Measurements from ENCODE around the gene CMYA5.
"Not testable (repeated sequence)": the region's sequence is repeated elsewhere in the genome, so short reads cannot be mapped to it uniquely, and the experiment has no call there.

CMYA5 gene

DNA sequence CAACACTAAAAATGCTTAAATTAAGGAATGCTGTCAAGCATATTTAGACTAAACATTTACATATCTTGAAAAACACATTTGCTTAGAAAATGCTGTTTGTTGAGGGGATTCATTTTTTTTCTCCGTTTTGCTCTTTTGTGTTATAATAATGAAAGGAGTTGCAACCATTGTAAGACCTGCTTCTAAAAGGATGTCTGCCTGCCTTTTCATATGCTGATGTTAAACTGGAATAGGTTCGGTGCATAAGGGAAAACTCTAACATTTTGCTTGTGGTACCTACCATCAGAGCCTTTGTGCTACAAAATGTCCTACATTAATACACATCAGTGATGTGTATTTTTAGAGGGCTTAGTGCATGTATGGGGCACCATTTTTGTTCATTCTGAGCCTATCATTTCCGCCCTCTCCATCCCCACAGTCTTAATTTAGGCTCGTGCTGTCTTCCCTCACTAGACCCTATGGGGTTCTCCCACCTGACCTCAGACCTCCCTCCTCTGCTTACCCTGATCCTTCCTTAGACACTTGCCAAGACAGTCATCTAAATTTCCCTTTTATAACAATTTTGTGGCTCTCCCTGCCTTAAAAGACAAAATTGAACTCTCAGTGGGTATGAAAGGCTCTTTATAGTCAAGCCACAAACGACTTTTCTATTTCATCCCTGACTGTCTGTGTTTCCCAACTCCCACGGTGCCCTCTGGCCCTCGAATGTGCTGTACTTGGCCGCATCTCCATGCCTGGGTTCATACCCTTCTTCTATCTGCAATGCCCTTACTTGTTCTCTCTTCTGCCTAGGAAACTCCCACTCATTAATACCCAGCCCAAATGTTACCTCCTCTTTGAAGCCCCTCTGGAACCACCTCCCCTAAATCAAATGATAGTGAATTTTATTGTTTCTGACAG is 61.2 kb downstream of the CMYA5 start:
- DNase-seq = no peak

- no peak for DNase-seq
Observed at GRCh38 chr5:79753092-79753491, 63.5 kb downstream of the CMYA5 start.

DNA sequence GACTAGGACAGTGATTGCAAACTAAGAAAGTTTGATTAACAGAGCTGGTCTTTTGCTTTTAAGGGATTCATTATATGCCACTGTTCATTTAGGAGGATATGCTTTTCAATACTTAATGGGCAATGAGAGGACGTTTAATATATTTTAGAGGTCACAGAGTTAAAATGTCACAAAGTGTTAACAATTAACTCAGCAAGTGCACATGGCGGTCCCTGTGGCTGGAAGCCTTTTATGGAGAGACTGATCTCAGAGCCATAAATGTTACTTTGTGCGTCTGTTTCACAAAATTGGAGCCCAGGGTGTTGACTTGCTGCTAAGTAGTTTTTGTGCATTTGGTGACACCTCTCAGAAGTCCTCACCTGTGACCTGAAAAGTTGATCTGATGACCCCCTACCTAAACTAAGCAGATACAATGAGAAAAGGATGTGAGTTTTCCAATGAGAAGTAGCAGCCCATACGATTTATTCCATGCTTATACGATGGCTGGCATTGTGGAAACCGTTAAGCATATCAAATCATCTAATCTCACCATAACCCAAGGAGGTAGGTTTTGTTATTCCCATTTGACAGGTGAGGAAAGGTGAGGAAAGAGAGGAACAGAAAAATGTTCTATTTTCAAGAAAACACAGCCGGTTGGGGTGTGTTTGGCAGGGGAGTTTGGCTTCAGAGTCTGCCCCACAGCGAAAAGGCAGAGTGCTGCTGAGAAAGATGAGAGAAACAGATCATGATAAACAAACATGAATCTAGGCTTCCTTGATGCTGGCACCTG is 64.4 kb downstream of the CMYA5 start:
- DNase-seq = no peak

GRCh38 chr5:79754865-79755555 is 65.4 kb downstream of the CMYA5 start:
- DNase-seq = no peak

DNA sequence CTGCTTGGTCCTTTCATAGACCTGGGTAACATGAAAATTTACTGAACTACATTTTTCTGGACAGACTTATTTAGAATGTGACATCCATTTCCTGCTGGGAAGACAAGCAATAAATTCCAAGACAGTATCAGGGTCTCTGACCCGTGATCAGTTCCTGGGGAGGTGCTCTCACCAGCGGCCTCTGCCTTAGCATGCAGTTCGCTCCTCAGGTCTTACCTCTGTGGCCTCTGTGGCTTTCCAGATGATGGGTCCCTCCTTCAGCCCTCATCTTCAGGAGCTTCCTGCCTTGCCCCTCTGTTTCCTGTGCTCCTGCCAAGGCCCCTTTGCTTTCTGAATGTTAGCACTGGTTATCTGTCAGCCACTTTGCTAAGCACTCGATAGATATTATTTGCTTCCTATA is 66.4 kb downstream of the CMYA5 start:
- DNase-seq = no peak

GRCh38 chr5:79759436-79759835 is 69.8 kb downstream of the CMYA5 start:
- DNase-seq = no peak

- no peak for DNase-seq
Observed at GRCh38 chr5:79759848-79760247, 70.2 kb downstream of the CMYA5 start.

DNA sequence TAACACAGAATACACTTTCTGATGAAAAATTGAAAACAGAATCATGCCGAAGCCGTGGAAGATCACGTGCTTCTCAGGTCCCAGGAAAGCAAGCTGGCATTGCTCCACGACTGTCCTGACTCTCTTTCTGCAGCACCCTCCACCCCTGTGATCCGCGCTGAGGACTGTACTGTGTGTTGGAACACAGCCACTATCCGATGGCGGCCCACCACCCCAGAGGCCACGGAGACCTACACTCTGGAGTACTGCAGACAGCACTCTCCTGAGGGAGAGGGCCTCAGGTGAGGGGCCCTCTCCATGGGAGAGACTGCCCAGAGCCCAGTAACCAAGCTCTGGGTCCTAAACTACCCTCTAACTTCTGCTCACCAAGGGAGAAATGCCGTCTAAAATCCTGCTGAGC is 73.3 kb downstream of the CMYA5 start:
- DNase-seq = no peak

GRCh38 chr5:79764147-79764546 is 74.5 kb downstream of the CMYA5 start:
- not testable (repeated sequence) for DNase-seq

DNA sequence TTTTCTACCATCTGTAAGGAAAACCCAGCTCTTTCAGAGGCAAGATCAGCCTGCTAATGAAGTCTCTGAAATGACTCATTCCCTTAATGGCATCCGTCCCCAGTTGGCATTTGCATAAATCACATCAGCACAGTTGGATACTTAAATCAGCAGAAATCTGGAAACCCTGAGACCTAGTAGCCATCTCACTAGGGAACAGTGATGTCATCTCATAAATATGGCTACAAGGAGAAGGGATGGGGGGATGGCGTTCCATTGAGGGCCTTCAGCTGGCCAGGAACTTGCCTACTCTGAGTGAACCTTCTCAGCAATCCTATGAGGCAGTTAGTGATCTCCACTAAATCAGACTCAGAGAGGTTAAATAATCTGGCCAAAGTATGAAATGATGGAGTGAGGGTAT is 81.8 kb downstream of the CMYA5 start:
- no peak for DNase-seq

DNA sequence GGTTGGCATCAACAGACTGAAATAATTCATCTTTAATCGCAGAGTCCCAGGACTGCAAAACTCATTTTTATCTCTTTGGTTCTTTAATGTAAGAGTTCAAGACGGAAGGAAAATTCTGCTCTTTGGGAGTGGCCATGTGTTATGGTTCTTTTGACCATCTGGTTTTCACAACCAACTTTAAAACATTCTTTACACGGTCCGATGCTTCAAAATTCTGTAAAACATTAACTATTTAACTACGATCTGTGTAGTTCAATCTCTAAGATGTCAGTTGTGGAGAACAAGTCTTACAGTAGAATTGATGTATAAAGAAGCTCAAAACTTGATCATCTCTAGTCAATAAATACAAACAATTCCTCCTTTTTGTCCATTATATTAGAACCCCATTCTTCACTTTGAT is 83.0 kb downstream of the CMYA5 start:
- DNase-seq = no peak

- DNase-seq = no peak
Observed at GRCh38 chr5:79773612-79774011, 84.0 kb downstream of the CMYA5 start.

DNA sequence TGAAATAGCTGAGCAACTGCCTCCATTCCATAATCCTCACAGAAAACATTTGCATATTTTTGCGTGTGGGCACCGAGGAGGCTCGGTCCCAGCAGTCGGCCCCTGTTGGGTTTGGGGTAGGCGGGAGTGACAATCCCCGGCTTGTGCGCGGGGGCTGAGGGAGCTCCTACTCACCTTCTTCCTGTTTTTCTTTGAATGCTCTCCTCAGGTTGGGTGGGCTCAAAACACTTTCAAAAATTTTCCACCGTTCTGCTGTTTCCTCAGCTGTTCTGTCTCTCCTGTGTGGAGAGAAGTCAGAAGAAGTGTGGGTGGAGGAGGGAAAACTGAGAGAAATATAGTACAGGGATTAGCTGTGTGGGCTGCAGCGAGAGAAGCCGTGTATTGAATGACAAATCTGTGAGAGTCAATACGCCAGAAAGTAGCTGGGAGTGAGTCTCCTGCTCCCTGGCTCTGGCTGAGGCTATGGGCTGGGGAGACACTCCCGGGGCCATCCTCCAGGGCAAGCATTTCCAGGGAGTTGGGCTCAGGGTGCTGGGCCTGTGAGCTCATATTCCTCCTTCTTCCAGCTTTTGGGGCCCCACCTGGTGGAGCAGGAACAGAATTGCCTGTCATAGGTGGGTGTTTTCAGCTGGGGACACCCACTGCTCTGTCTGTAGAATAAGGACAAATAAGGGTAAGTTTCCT is 84.7 kb downstream of the CMYA5 start:
- DNase-seq = no peak

DNA sequence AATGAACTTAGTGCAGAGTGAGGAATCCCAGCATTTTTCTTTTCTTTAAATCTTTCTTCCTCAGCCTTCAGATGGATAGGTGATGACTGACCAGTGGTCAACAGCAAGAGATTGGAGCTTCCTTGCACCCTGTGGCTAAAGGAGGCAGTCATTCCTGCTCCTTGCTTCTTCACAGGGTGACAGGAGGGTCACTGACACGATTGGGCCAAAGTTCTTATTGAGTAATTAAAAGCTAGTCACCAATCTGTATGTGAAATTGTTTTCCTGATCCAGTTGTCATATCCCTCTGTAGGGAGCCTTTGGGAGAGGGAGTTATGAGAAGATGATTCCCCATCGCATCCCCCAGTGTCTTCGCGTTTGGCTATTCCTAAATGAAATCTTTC is 85.2 kb downstream of the CMYA5 start:
- no peak for DNase-seq

GRCh38 chr5:79784741-79785140 is 95.1 kb downstream of the CMYA5 start:
- peak; percentile 3 for DNase-seq

GRCh38 chr5:79785983-79786382 is 96.3 kb downstream of the CMYA5 start:
- DNase-seq = no peak

DNA sequence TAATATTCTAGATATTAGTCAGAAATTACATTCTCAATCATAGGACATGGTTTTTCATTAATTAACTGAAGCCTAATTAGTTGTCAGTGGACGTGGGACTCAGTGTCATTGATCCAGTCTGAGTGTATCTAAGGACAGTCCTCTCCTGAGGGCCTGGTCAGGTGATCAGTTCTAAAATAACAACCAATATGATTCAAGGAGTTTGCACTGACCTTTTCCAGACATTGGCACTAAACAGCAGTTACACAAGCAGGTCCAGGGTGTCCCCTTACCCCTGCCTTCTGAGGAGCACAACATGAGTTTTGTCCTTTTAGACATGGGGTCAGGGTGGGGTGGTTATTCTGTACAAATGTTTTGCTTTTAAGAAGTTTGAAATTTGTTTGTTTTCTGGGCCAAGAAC is 97.8 kb downstream of the CMYA5 start:
- DNase-seq = no peak

DNA sequence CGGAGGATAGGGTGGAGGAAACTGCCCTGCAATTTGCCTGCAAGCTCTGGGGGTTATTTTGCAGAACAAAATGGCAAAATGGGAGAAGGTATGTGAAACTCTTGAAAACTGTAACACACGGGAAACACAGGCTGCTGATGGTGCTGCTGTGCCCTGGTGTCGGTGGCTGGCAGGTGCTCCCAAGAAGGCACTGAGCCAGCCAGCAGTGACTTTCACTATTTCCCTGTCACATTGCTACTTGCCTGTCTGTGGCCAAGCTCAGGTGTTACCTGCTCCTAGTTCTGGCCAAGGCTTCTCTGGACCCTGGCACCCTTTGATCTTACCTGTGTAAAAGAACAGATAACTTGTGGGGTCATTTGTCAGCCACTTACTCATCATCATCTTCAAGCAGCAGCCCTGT is 102.2 kb downstream of the CMYA5 start:
- no peak for DNase-seq

GRCh38 chr5:79792463-79792862 is 102.8 kb downstream of the CMYA5 start:
- DNase-seq = no peak

GRCh38 chr5:79793304-79793703 is 103.7 kb downstream of the CMYA5 start:
- DNase-seq = no peak

DNA sequence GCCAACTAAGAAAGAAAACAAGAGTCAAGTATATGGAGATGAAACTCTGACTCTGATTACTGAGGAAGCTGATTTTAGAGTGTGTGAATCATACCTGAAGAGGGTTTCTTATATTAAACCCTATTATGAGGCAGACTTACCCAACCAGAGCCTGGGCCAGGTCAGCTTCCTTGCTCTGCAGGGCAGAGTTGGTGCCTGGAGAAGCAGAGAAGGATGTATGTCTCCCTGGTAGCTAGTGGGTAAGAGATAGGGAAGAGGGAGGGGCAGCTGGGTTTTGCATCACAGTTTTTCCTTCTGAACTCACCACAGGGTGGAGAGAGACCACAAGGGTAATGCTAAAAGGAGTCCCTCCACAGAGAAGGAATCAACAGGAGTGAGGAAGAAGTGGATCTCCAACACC is 104.1 kb downstream of the CMYA5 start:
- DNase-seq = no peak

- no peak for DNase-seq
Observed at GRCh38 chr5:79794347-79794746, 104.7 kb downstream of the CMYA5 start.

DNA sequence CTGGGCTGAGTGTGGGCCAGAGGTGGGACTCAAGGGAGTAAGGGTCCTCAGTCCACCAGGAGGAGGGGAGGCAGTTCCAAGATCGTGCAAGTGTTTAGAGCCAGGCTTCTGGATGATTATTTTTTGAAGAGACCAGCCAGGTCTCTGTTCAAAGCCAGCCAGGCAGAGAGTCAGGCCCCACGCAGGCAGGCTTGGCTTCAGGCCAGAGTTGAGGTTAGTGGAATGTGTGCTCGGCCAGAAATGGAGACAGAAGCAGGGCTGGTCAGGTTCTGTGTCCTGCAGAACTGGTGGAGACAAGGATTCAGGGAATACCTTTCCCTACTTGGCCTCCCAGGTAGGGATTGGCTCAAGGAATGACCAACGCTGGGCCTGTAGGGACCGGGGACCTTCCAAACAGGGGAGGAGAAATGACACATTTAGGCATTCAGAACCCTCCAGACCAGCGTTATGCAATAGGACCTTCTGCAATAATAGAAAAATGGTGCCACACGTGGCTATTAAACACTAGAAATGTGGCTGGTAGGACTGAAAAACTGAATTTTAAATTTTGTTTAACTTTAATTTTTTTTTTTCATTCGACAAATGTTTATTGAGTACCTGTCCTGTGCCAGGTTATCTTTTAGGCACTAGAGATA is 106.2 kb downstream of the CMYA5 start:
- DNase-seq = no peak

Measured in NCI-H2227 treated with DMSO at 0.1 percent for 48 hours (cell line).